HG03135 (cell line): ENCODE measurements around the gene STIM1.
"Not testable (repeated sequence)": the region's sequence is repeated elsewhere in the genome, so short reads cannot be mapped to it uniquely, and the experiment has no call there.

Experiments
- ATAC-seq: cut with Tn5 transposase; IDR thresholded peaks from one replicate; pipeline ENCODE4 v1.9.1; 2021; ENCODE audit warnings: mild to moderate bottlenecking, moderate library complexity; ENCODE audit not compliant: unreplicated experiment

Gene STIM1

DNA sequence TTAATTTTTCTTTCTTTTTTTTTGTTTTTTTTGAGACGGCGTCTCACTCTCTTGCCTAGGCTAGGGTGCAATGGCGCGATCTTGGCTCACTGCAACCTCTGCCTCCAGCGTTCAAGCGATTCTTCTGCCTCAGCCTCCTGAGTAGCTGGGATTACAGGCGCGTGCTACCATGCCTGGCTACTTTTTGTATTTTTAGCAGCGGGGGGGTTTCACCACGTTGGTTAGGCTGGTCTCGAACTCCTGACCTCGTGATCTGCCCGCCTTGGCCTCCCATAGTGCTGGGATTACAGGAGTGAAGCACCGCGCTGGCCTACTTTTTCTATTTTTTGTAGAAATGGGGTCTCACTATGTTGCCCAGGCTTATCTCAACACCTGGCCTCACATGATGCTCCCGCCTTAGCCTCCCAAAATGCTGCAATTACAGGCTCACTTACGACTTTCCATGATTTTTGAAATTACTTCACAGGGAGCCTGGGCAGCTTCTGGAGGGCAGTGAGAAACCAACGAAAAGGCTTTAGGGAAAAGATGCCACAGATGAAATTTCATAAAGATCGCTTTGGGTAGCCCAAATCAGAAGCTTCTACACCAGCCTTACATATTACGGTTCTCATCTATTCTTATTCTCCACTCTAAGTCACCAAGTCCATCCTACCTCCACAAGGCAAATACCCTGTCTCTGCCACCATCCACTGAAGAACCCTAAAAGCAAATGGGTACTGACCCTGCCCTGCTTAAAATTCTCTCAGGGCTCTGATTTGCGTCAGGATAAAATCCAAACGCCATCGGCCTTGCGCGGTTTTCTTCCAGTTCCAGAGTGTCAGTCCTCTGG, 238.3 kb downstream of the STIM1 start:
- ATAC-seq, result peak; percentile 5

DNA sequence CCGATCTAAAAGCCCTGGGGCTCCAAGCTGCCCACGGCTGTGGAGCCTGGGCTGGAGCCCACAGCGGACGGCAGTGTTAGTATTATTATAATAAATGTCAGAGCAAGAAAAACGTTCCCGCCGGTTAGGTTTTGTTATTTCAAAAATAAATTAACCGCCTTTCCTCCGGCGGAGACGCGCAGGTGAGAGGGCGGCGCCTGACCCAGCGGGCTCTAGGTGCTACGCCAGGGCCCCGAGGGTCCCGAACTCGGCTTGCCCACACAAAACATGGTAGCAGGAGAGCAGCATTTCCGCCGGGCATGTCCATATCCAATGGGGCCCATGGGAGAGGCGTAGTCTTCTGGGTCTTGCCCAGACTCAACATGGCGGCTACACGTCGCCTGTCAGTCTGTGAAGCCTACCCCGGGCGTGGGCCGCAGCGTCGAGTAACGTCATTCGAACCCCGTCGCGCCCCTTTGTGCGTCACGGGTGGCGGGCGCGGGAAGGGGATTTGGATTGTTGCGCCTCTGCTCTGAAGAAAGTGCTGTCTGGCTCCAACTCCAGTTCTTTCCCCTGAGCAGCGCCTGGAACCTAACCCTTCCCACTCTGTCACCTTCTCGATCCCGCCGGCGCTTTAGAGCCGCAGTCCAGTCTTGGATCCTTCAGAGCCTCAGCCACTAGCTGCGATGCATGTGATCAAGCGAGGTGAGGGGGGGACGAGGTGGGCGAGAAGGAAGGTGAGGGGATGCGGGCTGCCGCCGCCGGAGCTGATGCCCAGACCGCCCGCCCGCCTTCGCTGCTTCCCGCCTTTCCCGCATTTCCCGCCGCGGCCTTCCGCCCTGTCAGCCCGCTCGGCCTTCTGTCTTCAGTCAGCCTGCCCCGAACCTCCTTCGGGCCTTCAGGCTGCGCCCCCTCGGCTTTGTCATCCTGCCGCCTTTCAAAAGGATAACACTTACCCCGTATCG, 239.2 kb downstream of the STIM1 start, which contains the start of gene RRM1:
Gene RRM1 (plus strand): TSS at position 452 of the 944 bp plus-strand sequence. CDS start 214 bp downstream, at position 666.
- ATAC-seq, result peak; percentile 95

DNA sequence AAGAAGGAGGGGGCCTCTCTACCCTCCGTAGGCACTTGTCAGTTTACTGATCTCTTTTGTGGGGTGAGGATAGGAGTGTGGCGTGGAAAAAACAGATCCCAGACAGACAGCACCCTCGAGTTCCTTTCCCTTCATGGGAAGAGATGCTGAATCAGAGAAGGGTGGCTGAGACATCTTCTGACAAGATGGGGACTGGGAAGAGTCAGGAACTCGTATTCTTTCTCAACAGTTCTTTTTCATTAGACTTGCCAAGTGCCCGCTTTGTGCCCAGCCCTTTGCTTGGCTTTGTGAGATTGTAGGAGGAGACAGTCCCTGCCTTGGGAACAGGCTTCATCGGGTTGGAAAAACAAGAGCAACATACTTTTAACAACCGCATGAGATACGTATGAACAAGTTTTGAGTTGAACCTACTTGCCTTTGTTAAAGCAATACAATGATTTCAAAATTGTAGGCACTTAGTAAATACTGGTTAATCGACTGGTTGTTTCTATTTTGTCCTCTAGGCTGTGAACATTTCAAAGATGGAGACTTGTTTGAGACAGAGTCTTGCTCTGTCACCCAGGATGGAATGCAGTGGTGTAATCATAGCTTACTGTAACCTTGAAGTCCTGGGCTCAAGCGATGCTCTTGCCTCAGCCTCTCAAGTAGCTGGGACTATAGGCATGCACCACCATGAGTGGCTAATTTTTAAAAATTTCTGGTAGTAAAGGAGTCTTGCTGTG, 240.2 kb downstream of the STIM1 start:
- no peak for ATAC-seq

DNA sequence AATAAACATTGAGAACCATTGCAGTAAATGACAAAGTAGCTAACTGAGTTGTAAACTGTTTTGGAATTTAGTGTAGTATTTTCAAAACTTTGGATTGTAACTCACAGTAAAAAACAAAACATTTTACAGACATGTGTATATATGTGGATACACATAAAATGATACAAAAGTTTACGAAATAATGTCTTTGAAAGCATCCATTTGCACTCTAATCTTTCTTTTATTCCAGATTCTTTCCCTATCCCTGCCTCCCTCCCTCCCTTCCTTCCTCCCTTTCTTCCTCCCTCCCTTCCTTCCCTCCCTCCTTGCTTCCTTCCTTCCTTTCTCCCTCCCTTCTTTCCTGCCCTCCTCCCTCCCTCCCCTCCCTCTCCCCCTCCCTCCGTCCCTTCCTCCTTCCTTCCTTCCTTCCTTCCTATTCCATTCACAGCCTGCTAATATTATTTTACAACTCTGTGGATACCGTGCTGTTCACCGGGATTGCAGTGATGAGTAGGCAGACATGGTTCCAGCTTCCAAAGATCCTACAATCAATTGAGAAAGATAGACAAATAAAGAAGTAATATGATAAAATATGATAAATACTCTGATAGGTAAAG, 242.7 kb downstream of the STIM1 start:
- no peak for ATAC-seq

DNA sequence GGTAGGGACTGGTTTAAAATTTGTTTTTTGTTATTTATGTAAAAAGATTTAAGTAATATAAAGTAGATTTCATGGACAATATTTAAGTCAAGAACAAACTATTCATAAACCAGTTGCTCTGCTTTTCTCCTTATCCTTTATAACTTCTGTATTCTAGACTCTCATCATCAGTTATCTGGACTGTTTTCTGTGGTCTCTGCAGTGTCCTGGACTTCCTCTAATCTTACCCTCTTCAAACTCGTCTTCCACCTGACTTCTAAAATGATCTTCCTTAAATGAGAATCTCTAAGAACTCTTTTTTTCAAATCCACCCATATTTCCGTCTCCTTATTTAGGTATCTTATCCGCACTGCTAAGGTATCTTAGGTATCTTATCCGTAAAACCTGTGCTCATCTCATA, 247.2 kb downstream of the STIM1 start:
- no peak for ATAC-seq

DNA sequence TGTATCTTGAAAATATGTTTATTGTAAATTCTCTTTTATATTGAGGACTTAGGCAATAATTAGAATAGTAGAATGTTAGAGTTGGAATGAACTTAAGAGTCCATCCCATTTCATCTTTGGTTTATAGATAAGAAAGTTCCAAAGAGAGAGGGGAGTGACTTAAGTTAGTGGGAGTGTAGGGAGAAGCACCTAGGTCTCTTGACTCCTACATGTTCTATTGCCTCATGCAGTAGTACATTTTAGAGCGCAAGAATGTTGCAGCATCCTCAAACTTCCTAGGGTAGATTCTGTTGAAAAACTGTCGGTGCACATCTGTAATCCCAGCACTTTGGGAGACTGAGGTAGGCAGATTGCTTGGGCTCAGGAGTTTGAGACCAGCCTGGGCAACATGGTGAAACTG, 247.8 kb downstream of the STIM1 start:
- ATAC-seq, result no peak

DNA sequence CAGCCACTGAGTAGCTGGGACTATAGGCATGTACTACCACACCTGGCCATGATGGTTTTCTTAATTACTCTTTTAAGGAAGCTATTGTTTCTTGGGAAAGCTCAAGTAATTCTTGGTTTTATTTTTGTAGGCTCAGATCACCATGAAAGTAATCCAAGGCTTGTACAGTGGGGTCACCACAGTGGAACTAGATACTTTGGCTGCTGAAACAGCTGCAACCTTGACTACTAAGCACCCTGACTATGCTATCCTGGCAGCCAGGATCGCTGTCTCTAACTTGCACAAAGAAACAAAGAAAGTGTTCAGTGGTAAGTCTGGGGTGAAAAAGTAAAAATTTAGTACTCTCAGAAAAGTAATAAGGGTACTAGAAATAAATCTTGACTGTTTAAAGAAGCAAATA, 250.5 kb downstream of the STIM1 start:
- no peak for ATAC-seq

DNA sequence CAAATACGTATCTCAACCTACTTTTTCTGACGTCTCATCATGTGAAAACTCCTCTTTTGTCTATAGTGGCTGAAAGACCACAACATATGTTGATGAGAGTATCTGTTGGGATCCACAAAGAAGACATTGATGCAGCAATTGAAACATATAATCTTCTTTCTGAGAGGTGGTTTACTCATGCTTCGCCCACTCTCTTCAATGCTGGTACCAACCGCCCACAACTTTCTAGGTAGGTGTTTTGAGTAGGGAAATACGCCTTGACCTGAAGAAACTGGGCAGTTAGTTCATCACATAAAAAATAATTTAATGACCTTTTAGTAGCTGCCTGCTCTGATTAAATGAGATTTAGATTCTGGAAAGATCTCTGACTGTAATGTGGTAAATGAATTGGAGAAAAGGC, 256.4 kb downstream of the STIM1 start:
- no peak for ATAC-seq

DNA sequence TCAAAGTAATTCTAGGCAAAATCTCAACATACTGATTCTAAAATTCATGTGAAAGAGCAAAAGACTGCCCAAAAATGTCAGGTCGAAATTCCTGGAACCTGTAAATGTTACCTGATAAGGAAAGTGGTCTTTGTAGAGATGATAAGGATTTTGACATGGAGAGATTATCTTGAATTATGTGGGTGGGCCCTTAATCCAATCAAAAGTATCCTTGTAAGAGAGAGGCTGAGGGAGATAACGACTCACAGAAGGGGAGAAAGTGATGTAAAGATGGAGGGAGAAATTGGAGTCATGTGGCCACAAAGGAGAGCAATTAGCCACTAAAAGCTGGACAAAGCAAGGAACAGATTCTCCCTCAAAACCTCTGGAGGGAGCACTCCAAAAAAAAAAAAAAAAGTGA, 259.7 kb downstream of the STIM1 start:
- no peak for ATAC-seq

DNA sequence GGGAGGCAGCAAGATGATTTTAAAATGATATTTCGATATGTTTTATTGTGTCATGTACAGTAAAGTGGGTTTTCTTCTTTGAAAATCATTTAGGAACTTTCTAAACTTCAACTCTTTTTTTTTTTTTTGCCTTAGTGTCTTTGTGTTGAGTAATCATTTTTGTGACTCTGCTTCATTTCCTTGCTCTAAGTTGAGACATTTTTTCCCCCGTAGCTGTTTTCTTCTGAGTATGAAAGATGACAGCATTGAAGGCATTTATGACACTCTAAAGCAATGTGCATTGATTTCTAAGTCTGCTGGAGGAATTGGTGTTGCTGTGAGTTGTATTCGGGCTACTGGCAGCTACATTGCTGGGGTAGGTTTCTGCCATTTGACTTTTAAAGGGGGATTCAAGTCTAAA, 262.6 kb downstream of the STIM1 start:
- no peak for ATAC-seq

DNA sequence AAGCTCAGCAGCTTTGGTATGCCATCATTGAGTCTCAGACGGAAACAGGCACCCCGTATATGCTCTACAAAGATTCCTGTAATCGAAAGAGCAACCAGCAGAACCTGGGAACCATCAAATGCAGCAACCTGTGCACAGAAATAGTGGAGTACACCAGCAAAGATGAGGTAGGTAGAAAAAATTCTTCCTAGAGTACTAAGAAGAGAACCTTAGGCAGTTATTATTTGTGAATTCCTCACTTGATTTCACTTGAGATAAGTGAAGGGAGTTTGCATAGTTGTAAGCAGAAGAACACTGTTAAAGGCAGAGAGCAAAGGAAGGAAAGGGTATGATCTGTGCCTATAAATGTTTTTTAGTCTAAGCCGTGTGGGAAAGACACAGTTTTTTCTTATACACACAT, 267.8 kb downstream of the STIM1 start:
- no peak for ATAC-seq

DNA sequence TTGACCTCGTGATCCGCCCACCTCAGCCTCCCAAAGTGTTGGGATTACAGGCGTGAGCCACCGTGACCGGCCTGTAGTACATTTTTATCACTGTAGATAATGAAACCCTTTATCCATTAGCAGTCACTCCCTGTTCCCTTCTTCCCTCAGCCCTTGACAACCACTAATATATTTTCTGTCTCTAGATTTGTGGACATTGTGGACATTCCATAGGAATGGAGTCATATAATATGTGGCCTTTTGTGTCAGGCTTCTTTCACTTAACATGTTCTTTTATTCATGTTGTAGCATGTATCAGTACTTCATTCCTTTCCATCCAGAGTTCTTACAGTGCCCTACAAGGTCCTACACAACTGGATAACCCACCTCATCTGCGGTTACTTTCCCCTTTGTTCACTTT, 269.7 kb downstream of the STIM1 start:
- no peak for ATAC-seq

DNA sequence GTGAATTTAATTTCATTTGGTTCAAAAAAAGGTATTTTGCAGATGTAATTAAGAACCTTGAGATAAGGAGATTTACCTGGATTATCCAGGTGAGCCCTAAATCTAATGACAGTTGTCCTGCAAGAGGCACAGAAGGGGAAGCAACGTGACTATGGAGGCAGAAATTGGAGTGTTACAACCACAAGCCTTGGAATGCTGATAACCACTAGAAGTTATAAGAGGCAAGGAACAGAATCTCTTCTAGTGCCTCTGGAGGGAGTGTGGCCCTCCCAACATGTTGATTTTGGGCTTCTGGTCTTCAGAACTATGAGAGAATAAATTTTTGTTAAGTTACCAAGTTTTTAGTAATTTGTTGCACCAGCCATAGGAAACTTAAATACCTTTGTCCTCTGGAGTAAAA, 271.9 kb downstream of the STIM1 start:
- no peak for ATAC-seq

DNA sequence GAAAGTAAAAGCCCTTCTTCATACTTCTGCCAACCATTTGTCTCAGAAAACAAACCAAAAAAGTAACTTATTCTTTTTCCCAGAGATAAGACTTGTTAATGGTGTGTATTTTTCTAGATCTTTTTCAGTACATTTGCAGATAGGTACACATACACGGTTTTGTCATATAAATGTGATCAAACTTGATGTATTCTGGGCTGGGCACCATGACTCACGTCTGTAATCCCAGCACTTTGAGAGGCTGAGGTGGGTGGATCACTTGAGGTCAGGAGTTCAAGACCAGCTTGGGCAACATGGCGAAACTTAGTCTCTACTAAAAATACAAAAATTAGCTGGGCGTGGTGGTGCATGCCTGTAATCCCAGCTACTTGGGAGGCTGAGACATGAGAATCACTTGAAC, 274.8 kb downstream of the STIM1 start:
- not testable (repeated sequence) for ATAC-seq

DNA sequence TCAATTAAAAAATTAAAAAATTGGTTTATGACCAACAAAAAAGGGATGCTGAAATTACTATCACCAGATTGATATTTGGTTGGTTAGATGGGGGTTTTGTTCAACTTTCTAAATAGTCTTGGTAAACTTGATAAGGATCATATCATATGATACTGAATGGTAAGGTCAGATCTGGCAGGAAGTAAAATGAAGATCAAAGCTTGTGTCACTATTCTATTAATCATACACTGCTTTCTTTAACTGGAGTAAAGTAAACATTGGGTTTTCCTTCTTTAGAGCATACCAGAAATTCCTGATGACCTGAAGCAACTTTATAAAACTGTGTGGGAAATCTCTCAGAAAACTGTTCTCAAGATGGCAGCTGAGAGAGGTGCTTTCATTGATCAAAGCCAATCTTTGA, 279.3 kb downstream of the STIM1 start:
- ATAC-seq, result no peak

DNA sequence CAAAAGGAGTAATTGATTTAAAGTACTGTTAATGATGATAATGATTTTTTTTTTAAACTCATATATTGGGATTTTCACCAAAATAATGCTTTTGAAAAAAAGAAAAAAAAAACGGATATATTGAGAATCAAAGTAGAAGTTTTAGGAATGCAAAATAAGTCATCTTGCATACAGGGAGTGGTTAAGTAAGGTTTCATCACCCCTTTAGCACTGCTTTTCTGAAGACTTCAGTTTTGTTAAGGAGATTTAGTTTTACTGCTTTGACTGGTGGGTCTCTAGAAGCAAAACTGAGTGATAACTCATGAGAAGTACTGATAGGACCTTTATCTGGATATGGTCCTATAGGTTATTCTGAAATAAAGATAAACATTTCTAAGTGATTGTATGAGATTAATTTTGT, 283.0 kb downstream of the STIM1 start:
- ATAC-seq, result no peak

DNA sequence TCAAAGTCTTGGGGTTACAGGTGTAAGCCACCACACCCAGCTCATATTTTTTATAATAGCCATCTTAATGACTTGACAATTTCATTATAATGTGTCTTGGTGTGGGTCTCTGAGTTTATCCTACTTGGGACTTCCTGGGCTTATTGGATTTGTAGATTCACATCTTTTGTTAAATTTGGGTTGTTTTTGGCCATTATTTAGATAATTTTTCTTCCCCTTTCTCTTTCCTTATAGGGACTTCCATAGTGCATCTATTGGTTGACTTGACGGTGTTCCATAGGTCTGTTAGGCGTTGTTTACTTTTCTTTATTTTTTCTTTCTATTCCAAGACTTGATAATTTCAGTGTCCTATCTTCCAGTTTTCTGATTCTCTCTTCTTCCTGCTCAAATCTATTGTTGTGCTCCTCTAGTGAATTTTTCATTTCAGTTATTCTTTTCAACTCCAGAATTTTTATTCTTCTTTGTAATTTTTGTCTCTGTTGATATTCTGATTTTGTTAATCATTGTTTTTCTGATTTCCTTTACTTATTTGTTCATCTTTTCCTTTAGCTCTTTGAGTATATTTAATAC, 284.7 kb downstream of the STIM1 start:
- ATAC-seq, result no peak
